Lower leg skin (tissue), 3 donors: ENCODE data around the gene ALG3.

Experiments
- POLR2A ChIP-seq, 2 donors: fragments of 450-650 bp; IDR thresholded peaks; one replicate each; pipeline ENCODE4 v1.6.1; 2016 to 2017; ENCODE audit warnings: antibody characterized with exemption in 2 of 2, mild to moderate bottlenecking in 1 of 2, moderate library complexity in 1 of 2
- TF ChIP-seq, protein P1 (sequence below), 3 donors: fragments of 450-650 bp; IDR thresholded peaks; one replicate each; pipeline ENCODE4 v1.5.1; 2016; ENCODE audit warnings: antibody characterized with exemption in 3 of 3, mild to moderate bottlenecking in 3 of 3, moderate library complexity in 2 of 3

DNA sequence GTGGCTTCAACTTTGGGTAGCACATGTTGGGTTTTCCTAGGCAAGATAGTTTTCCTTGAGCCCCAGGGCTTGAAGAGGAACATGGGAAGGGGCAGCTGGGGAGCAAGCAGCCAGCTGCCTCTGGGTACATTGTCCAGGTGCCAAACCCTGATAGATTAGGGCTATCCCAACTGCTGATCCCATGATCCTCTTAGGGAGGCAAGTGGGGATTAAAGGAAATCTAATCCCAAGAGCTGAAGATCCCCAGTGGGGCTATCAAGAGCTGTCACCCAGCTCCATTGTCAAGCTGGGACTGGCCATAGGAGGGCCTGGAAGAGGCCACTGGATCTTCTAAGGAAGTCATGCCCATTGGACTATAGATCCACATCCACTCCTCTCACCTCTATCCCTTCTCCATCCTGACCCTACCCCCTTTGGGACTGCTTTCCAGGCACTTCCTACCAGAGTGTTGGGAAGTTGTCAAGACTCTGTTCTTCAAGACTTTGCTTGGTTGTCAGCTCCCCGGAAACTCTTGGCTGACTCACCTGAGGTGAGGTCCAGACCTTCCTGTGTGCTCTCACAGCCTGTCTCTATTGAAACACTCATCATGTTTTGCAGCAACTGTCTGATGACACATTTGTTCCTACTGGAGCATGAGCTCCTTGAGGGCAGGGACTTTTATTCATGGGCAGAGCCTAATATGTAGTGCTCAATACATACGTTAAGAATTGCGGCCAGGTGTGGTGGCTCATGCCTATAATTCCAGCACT lies 6.7 kb upstream of the ALG3 start:
- TF ChIP-seq, protein P1, sequence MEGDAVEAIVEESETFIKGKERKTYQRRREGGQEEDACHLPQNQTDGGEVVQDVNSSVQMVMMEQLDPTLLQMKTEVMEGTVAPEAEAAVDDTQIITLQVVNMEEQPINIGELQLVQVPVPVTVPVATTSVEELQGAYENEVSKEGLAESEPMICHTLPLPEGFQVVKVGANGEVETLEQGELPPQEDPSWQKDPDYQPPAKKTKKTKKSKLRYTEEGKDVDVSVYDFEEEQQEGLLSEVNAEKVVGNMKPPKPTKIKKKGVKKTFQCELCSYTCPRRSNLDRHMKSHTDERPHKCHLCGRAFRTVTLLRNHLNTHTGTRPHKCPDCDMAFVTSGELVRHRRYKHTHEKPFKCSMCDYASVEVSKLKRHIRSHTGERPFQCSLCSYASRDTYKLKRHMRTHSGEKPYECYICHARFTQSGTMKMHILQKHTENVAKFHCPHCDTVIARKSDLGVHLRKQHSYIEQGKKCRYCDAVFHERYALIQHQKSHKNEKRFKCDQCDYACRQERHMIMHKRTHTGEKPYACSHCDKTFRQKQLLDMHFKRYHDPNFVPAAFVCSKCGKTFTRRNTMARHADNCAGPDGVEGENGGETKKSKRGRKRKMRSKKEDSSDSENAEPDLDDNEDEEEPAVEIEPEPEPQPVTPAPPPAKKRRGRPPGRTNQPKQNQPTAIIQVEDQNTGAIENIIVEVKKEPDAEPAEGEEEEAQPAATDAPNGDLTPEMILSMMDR (IDR thresholded peaks at IDR 0.05), result no peak
- TF ChIP-seq POLR2A (IDR thresholded peaks at IDR 0.05), result no peak
